ENCODE measurements around the gene NUP210. TPM values are rescaled to one million over a fixed set of nuclear protein-coding genes. Genes with fewer than 3 reads are reported as not detected.

The NUP210 gene
- total RNA-seq, 3 donors from 2014 or later (not counting 1 experiment from before 2014, with no cell fraction given): 156 to 194 (median 179) TPM

- no peaks in the 10 kb centered on the region for H3K9me3 Mint-ChIP-seq
- no peak overlapping the region for H3K4me3 Mint-ChIP-seq
- no peaks in the 10 kb centered on the region for H3K36me3 ChIP-seq (ENCODE audit: control insufficient read depth, insufficient read depth, low read length)
- no peak for TF ChIP-seq CTCF (IDR thresholded peaks at IDR 0.05)
- H3K27ac Mint-ChIP-seq: no peak overlapping the region
- intact Hi-C loops (cut with micrococcal nuclease): no loop called here
- no peak overlapping the region for H3K4me3 ChIP-seq (ENCODE audit: low read length)
- no peak overlapping the region for H3K27ac ChIP-seq (ENCODE audit: low read length)
- H3K27me3 ChIP-seq (ENCODE audit: control insufficient read depth, insufficient read depth, low read length): no peaks in the 10 kb centered on the region
- peaks cover 6 to 8% of the 10 kb centered on the region in 2 donors for H3K4me1 Mint-ChIP-seq
- 92% methylated on average over 13 of the region's 14 CpGs for WGBS (ENCODE audit: insufficient coverage)
- H3K27me3 Mint-ChIP-seq (ENCODE audit: low read depth in 2 of 2): peaks cover 10 to 25% of the 10 kb centered on the region in 2 donors
- H3K4me1 ChIP-seq (ENCODE audit: control insufficient read depth, insufficient read depth, low read length): peaks cover 10% of the 10 kb centered on the region
- H3K36me3 Mint-ChIP-seq: no peaks in the 10 kb centered on the region
- peaks cover 3% of the 10 kb centered on the region for H3K9me3 ChIP-seq (ENCODE audit: control insufficient read depth, insufficient read depth, low read length)
- no peak for DNase-seq
- no peak for ATAC-seq
These were observed 153.3 kb downstream of the NUP210 start for GRCh38 chr3:13266651-13267362.

Other genes starting within 250 kb of the NUP210 start
- 1 to 10 TPM; 3.4 to 5.3 (median 3.9) TPM for gene HDAC11, start 60.0 kb upstream of the NUP210 start, total RNA-seq
- gene FBLN2, start 128.8 kb upstream of the NUP210 start, total RNA-seq: 1 to 10 TPM in 2 of 3 donors, under 1 TPM in 1; 0.61 to 2.7 (median 1.6) TPM

Data from natural killer cell (primary cell).